ENCODE results near the gene DMD. TPM values are rescaled to one million over a fixed set of nuclear protein-coding genes. Genes with fewer than 3 reads are reported as not detected.

DMD gene
- total RNA-seq, 1 donor from 2014 or later, result 30.6 TPM

- TF ChIP-seq EZH2 (IDR thresholded peaks at IDR 0.05), result no peak
- no peak for TF ChIP-seq CTCF (IDR thresholded peaks at IDR 0.05)
- no peak for TF ChIP-seq EZH2phosphoT487 (IDR thresholded peaks at IDR 0.05)
- Mint-ChIP-seq H3K4me1 (no peaks in the 10 kb centered on the region), H3K27me3 (ENCODE audit: insufficient read depth, low read depth) (peaks cover 2% of the 10 kb centered on the region), H3K4me3 (no peak overlapping the region), H3K36me3 (no peaks in the 10 kb centered on the region), H3K27ac (no peak overlapping the region), H3K9me3 (no peaks in the 10 kb centered on the region)
- Histone ChIP-seq H3K4me3 (no peak overlapping the region), H3K9me3 (ENCODE audit: low read depth) (peaks cover 4% of the 10 kb centered on the region), H3K9ac (no peak overlapping the region), H3K27ac (no peak overlapping the region), H2AFZ (replicated peaks) (no peak overlapping the region), H4K20me1 (ENCODE audit: low read depth) (no peaks in the 10 kb centered on the region), H3F3A (ENCODE audit: low read depth) (no peaks in the 10 kb centered on the region), H3K36me3 (no peaks in the 10 kb centered on the region), H3K4me1 (no peaks in the 10 kb centered on the region), H3K4me2 (no peak overlapping the region), H3K27me3 (no peaks in the 10 kb centered on the region), H3K79me2 (ENCODE audit: low read depth) (no peaks in the 10 kb centered on the region)
- DNase-seq (ENCODE audit: low spot score), result no peak
Observed at GRCh38 chrX:31331928-31332327, 1879.4 kb downstream of the DMD start.

- TF ChIP-seq EZH2phosphoT487 (IDR thresholded peaks at IDR 0.05) (no peak), EZH2 (IDR thresholded peaks at IDR 0.05) (no peak), CTCF (IDR thresholded peaks at IDR 0.05) (no peak)
- Mint-ChIP-seq H3K27ac (no peak overlapping the region), H3K36me3 (no peaks in the 10 kb centered on the region), H3K27me3 (ENCODE audit: insufficient read depth, low read depth) (peaks cover 2% of the 10 kb centered on the region), H3K4me1 (no peaks in the 10 kb centered on the region), H3K9me3 (no peaks in the 10 kb centered on the region), H3K4me3 (no peak overlapping the region)
- Histone ChIP-seq H3K36me3 (no peaks in the 10 kb centered on the region), H2AFZ (replicated peaks) (no peak overlapping the region), H3K27me3 (no peaks in the 10 kb centered on the region), H3K4me2 (no peak overlapping the region), H3K27ac (no peak overlapping the region), H4K20me1 (ENCODE audit: low read depth) (no peaks in the 10 kb centered on the region), H3K79me2 (ENCODE audit: low read depth) (no peaks in the 10 kb centered on the region), H3K9ac (no peak overlapping the region), H3K4me1 (no peaks in the 10 kb centered on the region), H3K9me3 (ENCODE audit: low read depth) (peaks cover 4% of the 10 kb centered on the region), H3K4me3 (no peak overlapping the region), H3F3A (ENCODE audit: low read depth) (no peaks in the 10 kb centered on the region)
- no peak for DNase-seq (ENCODE audit: low spot score)
Observed at GRCh38 chrX:31331015-31331414, 1880.3 kb downstream of the DMD start.

- Histone ChIP-seq H3K27me3 (no peaks in the 10 kb centered on the region), H3F3A (ENCODE audit: low read depth) (no peaks in the 10 kb centered on the region), H3K9ac (no peak overlapping the region), H3K79me2 (ENCODE audit: low read depth) (no peaks in the 10 kb centered on the region), H3K27ac (no peak overlapping the region), H3K36me3 (no peaks in the 10 kb centered on the region), H3K4me3 (no peak overlapping the region), H3K9me3 (ENCODE audit: low read depth) (peaks cover 4% of the 10 kb centered on the region), H4K20me1 (ENCODE audit: low read depth) (no peaks in the 10 kb centered on the region), H3K4me2 (no peak overlapping the region), H3K4me1 (no peaks in the 10 kb centered on the region), H2AFZ (replicated peaks) (no peak overlapping the region)
- Mint-ChIP-seq H3K36me3 (no peaks in the 10 kb centered on the region), H3K4me1 (no peaks in the 10 kb centered on the region), H3K27ac (no peak overlapping the region), H3K4me3 (no peak overlapping the region), H3K27me3 (ENCODE audit: insufficient read depth, low read depth) (peaks cover 2% of the 10 kb centered on the region), H3K9me3 (no peaks in the 10 kb centered on the region)
- TF ChIP-seq CTCF (IDR thresholded peaks at IDR 0.05) (no peak), EZH2 (IDR thresholded peaks at IDR 0.05) (no peak), EZH2phosphoT487 (IDR thresholded peaks at IDR 0.05) (no peak)
- DNase-seq (ENCODE audit: low spot score), result no peak
Observed at GRCh38 chrX:31329298-31329697, 1882.1 kb downstream of the DMD start.

Measured in neural progenitor cell (in vitro differentiated cells).